Neuronal stem cell (in vitro differentiated cells): ENCODE results near the gene ZFP42. TPM values are rescaled to one million over a fixed set of nuclear protein-coding genes. Genes with fewer than 3 reads are reported as not detected.
A peak's percentile ranks its signal among the peaks of the same experiment; 100 is the strongest.

Source experiments
- DNase-seq: peaks from one replicate; pipeline ENCODE4 v3.0.0-alpha.2; 2013; ENCODE audit warnings: low spot score
- H2AFZ ChIP-seq: one replicate; pipeline ENCODE4 v1.6.1; 2013; ENCODE audit warnings: mild to moderate bottlenecking, low read length, inconsistent platforms
- H2AK5ac ChIP-seq: 2 replicates; pipeline ENCODE4 v1.6.1; 2013; ENCODE audit warnings: low read depth, mild to moderate bottlenecking, inconsistent platforms, low read length, moderate library complexity, mixed read lengths
- H2BK120ac ChIP-seq: 2 replicates; pipeline ENCODE4 v1.6.1; 2013; ENCODE audit warnings: low read depth, mild to moderate bottlenecking, inconsistent platforms, low read length, moderate library complexity, mixed read lengths
- H2BK12ac ChIP-seq: one replicate; pipeline ENCODE4 v1.6.1; 2013; ENCODE audit warnings: low read length, inconsistent platforms
- H2BK15ac ChIP-seq: 2 replicates; pipeline ENCODE4 v1.6.1; 2013; ENCODE audit warnings: mild to moderate bottlenecking, low read length, inconsistent platforms, mixed read lengths
- H2BK5ac ChIP-seq: one replicate; pipeline ENCODE4 v1.6.1; 2013; ENCODE audit warnings: inconsistent platforms, mild to moderate bottlenecking, low read length, moderate library complexity
- H3K14ac ChIP-seq: one replicate; pipeline ENCODE4 v1.6.1; 2013; ENCODE audit warnings: low read length, inconsistent platforms
- H3K18ac ChIP-seq: 2 replicates; pipeline ENCODE4 v1.6.1; 2013; ENCODE audit warnings: low read length, inconsistent platforms
- H3K23ac ChIP-seq: 2 replicates; pipeline ENCODE4 v1.6.1; 2013; ENCODE audit warnings: low read depth, mild to moderate bottlenecking, mixed read lengths, low read length, inconsistent platforms; ENCODE audit not compliant: poor library complexity
- H3K27ac ChIP-seq: replicated peaks from 3 replicates; pipeline ENCODE4 v1.5.1; 2013; ENCODE audit warnings: low read length, inconsistent platforms
- H3K27me3 ChIP-seq, 3 experiments: 2 replicates each; pipeline ENCODE4 v1.6.1; 2013; ENCODE audit warnings: low read length in 3 of 3, mild to moderate bottlenecking in 2 of 3, inconsistent platforms in 1 of 3, low read depth in 1 of 3, mixed read lengths in 1 of 3, moderate library complexity in 1 of 3; ENCODE audit not compliant: control insufficient read depth in 3 of 3, insufficient read depth in 3 of 3
- H3K36me3 ChIP-seq, 2 donors: replicated peaks in 1 of 2; 2 replicates each; pipeline ENCODE4 v1.6.1; 2013; ENCODE audit warnings: low read length in 2 of 2; ENCODE audit not compliant: control insufficient read depth in 2 of 2, insufficient read depth in 2 of 2
- H3K4ac ChIP-seq: 2 replicates; pipeline ENCODE4 v1.6.1; 2013; ENCODE audit warnings: inconsistent platforms, mild to moderate bottlenecking, low read length, moderate library complexity
- H3K4me1 ChIP-seq, 2 donors: 1 replicate in 1 of 2; 2 replicates in 1 of 2; pipeline ENCODE4 v1.6.1; 2013; ENCODE audit warnings: low read length in 2 of 2, low read depth in 1 of 2; ENCODE audit not compliant: control insufficient read depth in 2 of 2, insufficient read depth in 1 of 2
- H3K4me2 ChIP-seq: one replicate; pipeline ENCODE4 v1.6.1; 2013; ENCODE audit warnings: mild to moderate bottlenecking, low read length, inconsistent platforms; ENCODE audit not compliant: insufficient read depth, poor library complexity, severe bottlenecking
- H3K4me3 ChIP-seq, 2 donors: 2 replicates each; pipeline ENCODE4 v1.5.1; 2013; ENCODE audit warnings: low read length in 2 of 2, mild to moderate bottlenecking in 2 of 2, inconsistent platforms in 1 of 2, moderate library complexity in 1 of 2
- H3K79me1 ChIP-seq: one replicate; pipeline ENCODE4 v1.6.1; 2013; ENCODE audit warnings: low read depth, mild to moderate bottlenecking, inconsistent platforms, low read length, moderate library complexity
- H3K9ac ChIP-seq: one replicate; pipeline ENCODE4 v1.6.1; 2013; ENCODE audit warnings: mild to moderate bottlenecking, low read depth, low read length, inconsistent platforms; ENCODE audit not compliant: poor library complexity
- H3K9me3 ChIP-seq, 2 donors: replicated peaks in 1 of 2; 2 replicates each; pipeline versions ENCODE3 to v1.6.1; 2013; ENCODE audit warnings: low read length in 2 of 2, mild to moderate bottlenecking in 2 of 2, inconsistent platforms in 1 of 2, low read depth in 1 of 2, mixed read lengths in 1 of 2, moderate library complexity in 1 of 2; ENCODE audit not compliant: control insufficient read depth in 2 of 2, insufficient read depth in 1 of 2
- H4K8ac ChIP-seq: one replicate; pipeline ENCODE4 v1.6.1; 2013; ENCODE audit warnings: low read depth, mild to moderate bottlenecking, inconsistent platforms, low read length, moderate library complexity
- H4K91ac ChIP-seq: one replicate; pipeline ENCODE4 v1.6.1; 2013; ENCODE audit warnings: low read length, low read depth, mild to moderate bottlenecking, inconsistent platforms; ENCODE audit not compliant: poor library complexity
- WGBS, 2 donors: extraction: QIAGEN DNeasy Blood & Tissue Kit; methylation state at CpG; one replicate each; pipeline ENCODE4 v1.1.7; 2013; ENCODE audit warnings: missing lambda C conversion rate in 2 of 2, mixed read lengths in 1 of 2; ENCODE audit not compliant: insufficient read length in 2 of 2, insufficient replicate concordance in 1 of 2; ENCODE audit errors: extremely low coverage in 2 of 2; 5-methylcytosine and 5-hydroxymethylcytosine counted together
- polyA plus RNA-seq, 2 experiments: library from polyadenylated mRNA; stranded (reverse); fragments of 200-250 nt; gene quantifications; one replicate each; pipeline ENCODE4 v1.2.3, GENCODE V29; 2013

ZFP42 gene
- 4.2 TPM for polyA plus RNA-seq (2013, experiment 1 of 2)
- polyA plus RNA-seq (2013, experiment 2 of 2) = 4.3 TPM

DNA sequence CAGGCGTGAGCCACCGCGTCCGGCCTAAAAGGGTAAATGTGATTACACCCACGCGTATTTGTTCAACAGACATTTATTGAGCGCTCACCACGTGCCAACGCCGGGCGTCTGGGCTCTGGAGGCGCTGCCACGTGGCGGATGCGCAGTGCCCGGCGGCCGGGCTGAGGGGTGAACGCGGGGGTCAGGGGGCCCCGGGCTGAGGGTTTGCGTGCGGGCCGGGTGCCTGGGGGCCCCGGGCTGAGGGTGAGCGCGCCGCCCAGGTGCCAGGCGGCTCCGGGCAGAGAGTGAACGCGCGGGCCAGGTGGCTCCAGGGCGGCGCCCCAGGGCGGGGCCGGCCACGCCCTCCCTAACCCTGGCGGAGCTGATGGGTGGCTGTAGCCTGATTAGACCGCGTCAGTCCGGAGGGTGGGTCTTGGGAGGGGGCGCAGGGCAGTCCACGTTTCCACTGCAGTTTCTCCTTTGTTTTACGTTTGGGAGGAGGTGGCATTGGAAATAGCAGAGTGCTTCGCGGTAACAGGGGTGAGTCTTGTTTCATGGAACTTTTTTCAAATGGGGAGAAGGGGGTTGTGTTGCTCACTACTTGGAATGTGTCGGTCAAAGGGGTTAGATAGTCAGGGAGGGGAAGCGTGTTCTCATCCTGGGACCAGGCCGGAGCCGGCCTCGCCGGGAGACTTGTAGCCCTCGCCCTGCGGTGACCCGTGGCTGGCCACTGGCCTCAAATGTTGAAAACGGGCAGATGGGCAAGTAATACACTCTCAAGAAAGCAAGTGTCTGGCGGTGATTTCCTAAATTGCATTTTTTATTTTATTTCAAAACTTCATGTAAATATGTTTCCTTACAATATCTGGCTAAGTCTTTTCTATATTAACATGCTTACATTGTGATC, at the start of gene ZFP42:
Gene ZFP42 (plus strand): TSS at position 450 of the 886 bp plus-strand sequence. CDS start 7,037 bp downstream, outside the sequence.
- Histone ChIP-seq H4K8ac (no peak within 1 kb of the TSS), H3K36me3 (no peaks in the 10 kb centered on the region), H3K4me2 (peak within 1 kb of the TSS; percentile 69), H3K27me3 (peaks cover 0 to 2% (median 0%) of the 10 kb centered on the region in 3 experiments), H3K14ac (no peak within 1 kb of the TSS), H3K4me1 (peaks cover 0 to 1% of the 10 kb centered on the region in 2 donors), H3K9ac (no peak within 1 kb of the TSS), H2AFZ (no peak within 1 kb of the TSS), H2AK5ac (peak within 1 kb of the TSS; percentile 37), H3K9me3 (peaks cover 0 to 4% of the 10 kb centered on the region in 2 donors), H2BK120ac (no peak within 1 kb of the TSS), H2BK5ac (no peak within 1 kb of the TSS), H4K91ac (no peak within 1 kb of the TSS), H3K79me1 (no peaks in the 10 kb centered on the region), H2BK15ac (no peak within 1 kb of the TSS), H3K27ac (no peak within 1 kb of the TSS), H3K4ac (no peak within 1 kb of the TSS), H3K18ac (peak within 1 kb of the TSS; percentile 90), H2BK12ac (no peak within 1 kb of the TSS), H3K4me3 (peak within 1 kb of the TSS in 1 of 2 donors; percentile 67), H3K23ac (peak within 1 kb of the TSS; percentile 43)
- DNase-seq = no peak
- WGBS, 2 donors = no CpG with 5 or more reads among the region's 58 CpGs

DNA sequence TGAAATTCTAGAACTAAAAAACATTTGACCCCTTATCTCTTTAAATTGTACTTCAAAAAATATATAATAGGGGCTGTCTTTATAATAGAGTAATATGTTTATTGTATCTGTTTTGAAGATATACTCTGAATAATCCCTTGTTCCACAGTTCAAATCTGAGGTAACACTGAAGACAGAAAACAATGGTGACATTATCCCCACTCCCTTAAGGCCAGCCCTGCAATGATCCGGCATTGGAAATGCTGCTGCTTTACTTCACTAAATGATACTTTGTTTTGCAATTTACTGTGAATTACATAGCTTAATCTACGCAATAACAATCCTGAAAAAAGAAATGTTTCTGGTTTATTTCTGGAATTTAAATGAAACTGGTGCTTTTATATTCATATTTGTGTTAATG, 34.4 kb upstream of the ZFP42 start:
- Histone ChIP-seq H2BK12ac (no peak overlapping the region), H2BK120ac (no peak overlapping the region), H4K91ac (no peak overlapping the region), H3K9me3 (no peaks in the 10 kb centered on the region), H2BK5ac (no peak overlapping the region), H4K8ac (no peak overlapping the region), H3K36me3 (no peaks in the 10 kb centered on the region), H3K9ac (no peak overlapping the region), H2AK5ac (no peak overlapping the region), H3K4me2 (no peak overlapping the region), H3K18ac (no peak overlapping the region), H3K27me3 (no peaks in the 10 kb centered on the region), H3K79me1 (no peaks in the 10 kb centered on the region), H3K14ac (no peak overlapping the region), H3K4me1 (no peaks in the 10 kb centered on the region), H3K23ac (no peak overlapping the region), H3K4ac (no peak overlapping the region), H2AFZ (no peak overlapping the region), H3K4me3 (no peak overlapping the region), H3K27ac (no peak overlapping the region), H2BK15ac (no peak overlapping the region)
- WGBS, 2 donors = no CpG with 5 or more reads among the region's 2 CpGs
- DNase-seq = no peak

- H3K36me3 ChIP-seq = no peaks in the 10 kb centered on the region
- no peak overlapping the region for H2AFZ ChIP-seq
- H3K4me1 ChIP-seq = no peaks in the 10 kb centered on the region
- no peak overlapping the region for H3K4ac ChIP-seq
- no peaks in the 10 kb centered on the region for H3K27me3 ChIP-seq
- no peak overlapping the region for H3K27ac ChIP-seq
- no peak overlapping the region for H3K4me3 ChIP-seq
- H3K18ac ChIP-seq = no peak overlapping the region
- H4K91ac ChIP-seq = no peak overlapping the region
- WGBS, 2 donors = no CpG with 5 or more reads among the region's 2 CpGs
- no peak overlapping the region for H2BK5ac ChIP-seq
- no peaks in the 10 kb centered on the region for H3K79me1 ChIP-seq
- no peak overlapping the region for H2BK15ac ChIP-seq
- H4K8ac ChIP-seq = no peak overlapping the region
- no peak overlapping the region for H3K14ac ChIP-seq
- H2AK5ac ChIP-seq = no peak overlapping the region
- no peak overlapping the region for H2BK120ac ChIP-seq
- no peak overlapping the region for H3K4me2 ChIP-seq
- H3K9ac ChIP-seq = no peak overlapping the region
- no peak overlapping the region for H2BK12ac ChIP-seq
- no peaks in the 10 kb centered on the region for H3K9me3 ChIP-seq
- DNase-seq = no peak
- no peak overlapping the region for H3K23ac ChIP-seq
These were observed 33.6 kb upstream of the ZFP42 start for GRCh38 chr4:187961961-187962360.

DNA sequence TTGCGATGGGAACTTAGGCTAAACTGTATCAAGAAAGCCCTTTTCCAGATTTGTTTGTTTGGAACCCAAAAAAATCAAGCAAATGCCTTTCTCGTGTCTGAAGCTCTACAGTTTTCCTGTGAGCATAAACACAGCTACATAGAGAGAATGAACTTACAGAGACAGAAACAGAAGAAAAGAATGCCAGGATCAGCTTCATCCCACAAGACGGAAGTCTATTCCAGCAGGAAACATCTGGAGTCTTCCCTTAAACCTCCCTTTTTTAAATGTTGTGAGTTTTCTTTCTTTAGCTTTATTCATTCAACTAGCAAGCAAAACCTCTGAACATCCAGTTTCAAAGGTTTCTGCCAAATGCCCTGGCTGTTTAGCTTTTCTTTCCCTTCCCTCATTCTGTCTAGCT, 32.6 kb upstream of the ZFP42 start:
- Histone ChIP-seq H3K27ac (no peak overlapping the region), H3K9me3 (no peaks in the 10 kb centered on the region), H2BK120ac (no peak overlapping the region), H2BK15ac (no peak overlapping the region), H2AFZ (no peak overlapping the region), H3K4me1 (no peaks in the 10 kb centered on the region), H3K9ac (no peak overlapping the region), H3K14ac (no peak overlapping the region), H2AK5ac (no peak overlapping the region), H3K18ac (no peak overlapping the region), H2BK5ac (no peak overlapping the region), H3K79me1 (no peaks in the 10 kb centered on the region), H3K4ac (no peak overlapping the region), H3K36me3 (no peaks in the 10 kb centered on the region), H4K8ac (no peak overlapping the region), H3K4me3 (no peak overlapping the region), H4K91ac (no peak overlapping the region), H2BK12ac (no peak overlapping the region), H3K23ac (no peak overlapping the region), H3K27me3 (no peaks in the 10 kb centered on the region), H3K4me2 (no peak overlapping the region)
- WGBS, 2 donors = no CpG with 5 or more reads among the region's 3 CpGs
- DNase-seq = no peak
